GM12801 (cell line): ENCODE data around the gene MVK.

ENCODE experiments used
- CTCF ChIP-seq: IDR thresholded peaks from one replicate; pipeline ENCODE4 v1.5.1; 2011; ENCODE audit warnings: control low read depth; ENCODE audit not compliant: insufficient read length; ENCODE audit errors: extremely low read depth

The MVK gene

GRCh38 chr12:109547286-109547685, 26.3 kb upstream of the MVK start:
- TF ChIP-seq CTCF = no peak

DNA sequence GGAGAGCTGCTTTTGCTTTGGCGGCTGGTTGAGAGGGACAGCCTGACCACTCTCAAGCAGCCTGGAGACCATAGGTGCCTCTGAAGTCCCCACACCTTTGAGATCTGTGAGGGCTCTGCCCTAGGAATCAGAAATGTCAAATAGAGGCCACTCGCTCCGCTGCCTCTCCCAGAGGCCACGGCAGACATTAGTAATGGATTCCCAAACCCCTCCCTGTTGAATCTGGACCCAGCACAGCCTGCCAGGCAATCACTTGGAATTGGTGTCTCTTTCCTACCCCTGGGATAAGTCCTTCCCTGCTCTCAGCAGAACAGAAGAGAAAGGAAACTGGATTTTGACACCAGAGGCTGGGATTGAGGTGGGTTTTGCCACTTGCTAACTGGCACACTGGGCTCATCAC, 25.3 kb upstream of the MVK start:
- no peak for TF ChIP-seq CTCF

- TF ChIP-seq CTCF = no peak
Observed at GRCh38 chr12:109549613-109550270, 23.9 kb upstream of the MVK start.

DNA sequence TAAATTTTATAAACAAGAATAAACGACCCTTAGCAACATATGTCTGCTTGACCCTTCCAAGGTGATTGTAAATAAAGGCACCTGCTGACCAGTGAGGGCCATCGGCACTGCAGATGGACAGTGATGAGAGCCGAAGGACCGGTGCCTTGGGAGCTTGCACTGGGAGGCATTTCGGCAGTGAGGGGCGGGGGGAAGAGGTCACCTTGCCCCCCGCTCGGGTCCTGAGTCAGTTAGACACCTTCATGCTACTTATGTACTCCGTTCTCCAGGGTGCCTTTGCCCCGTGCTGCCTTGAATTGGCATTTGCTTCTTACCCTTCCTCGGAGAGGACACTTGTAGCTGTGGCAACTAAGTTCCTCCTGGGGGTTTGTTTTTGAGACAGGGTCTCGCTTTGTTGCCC, 23.3 kb upstream of the MVK start:
- no peak for TF ChIP-seq CTCF

- no peak for TF ChIP-seq CTCF
Observed at GRCh38 chr12:109551108-109551507, 22.5 kb upstream of the MVK start.

DNA sequence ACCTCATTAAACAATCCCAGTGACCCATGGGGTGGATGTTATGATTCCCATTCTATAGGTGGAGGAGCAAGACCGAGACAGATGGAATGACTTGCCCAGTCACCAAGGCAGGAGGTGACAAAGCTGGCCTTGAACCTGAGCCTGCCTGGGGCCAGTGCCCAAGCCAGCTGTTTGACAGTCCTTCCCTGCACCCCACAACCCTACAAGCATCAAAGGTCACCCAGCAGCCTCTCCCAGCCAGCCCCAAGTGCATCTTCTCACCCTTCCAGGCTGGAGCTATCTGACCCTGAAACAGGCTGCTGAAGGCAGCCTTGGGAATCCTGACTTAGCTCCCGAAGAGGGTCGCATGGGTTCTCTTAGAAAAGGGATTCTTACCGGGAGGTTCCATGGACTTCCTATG, 20.6 kb upstream of the MVK start:
- TF ChIP-seq CTCF = no peak

- TF ChIP-seq CTCF = no peak
Observed at GRCh38 chr12:109553483-109553882, 20.1 kb upstream of the MVK start.

DNA sequence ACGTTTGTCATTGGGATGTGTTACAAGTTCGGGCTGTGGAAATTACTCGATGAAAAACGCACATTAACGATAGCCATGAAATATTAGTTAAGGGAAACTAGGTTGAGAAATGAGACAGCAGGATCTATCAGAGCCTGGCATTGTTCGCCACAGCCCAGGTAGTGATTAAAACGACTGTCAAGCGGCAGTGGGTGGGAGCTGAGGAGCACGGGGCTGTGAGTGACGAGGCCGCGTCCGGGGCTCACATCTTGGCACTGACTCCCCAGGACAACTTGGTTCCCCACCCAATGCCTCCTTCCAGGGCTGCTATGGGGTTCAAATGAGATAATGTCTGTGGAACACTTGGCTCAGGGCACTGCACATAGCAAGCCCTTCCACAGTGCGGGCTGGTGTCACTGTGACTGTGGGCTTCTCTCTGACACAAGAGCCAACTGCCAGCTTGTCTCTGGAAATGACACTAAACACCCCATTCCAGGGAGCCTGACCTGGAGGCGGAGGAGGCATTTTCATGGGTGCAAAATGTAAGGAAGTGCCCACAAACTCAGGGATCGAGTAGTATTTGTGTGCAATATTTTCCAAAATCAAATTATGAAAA, 19.6 kb upstream of the MVK start:
- TF ChIP-seq CTCF = no peak
